ENCODE results near the gene SMAD4. TPM values are rescaled to one million over a fixed set of nuclear protein-coding genes. Genes with fewer than 3 reads are reported as not detected.
"Not testable (repeated sequence)": the region's sequence is repeated elsewhere in the genome, so short reads cannot be mapped to it uniquely, and the experiment has no call there.

SMAD4 gene
- total and polyA plus RNA-seq, 2 donors: 25.3 to 85.0 TPM

GRCh38 chr18:51108330-51108729 is 78.3 kb downstream of the SMAD4 start:
- 97% methylated on average over 5 of the region's 5 CpGs for WGBS
- no peak for DNase-seq (ENCODE audit: low read depth in 6 of 9, low spot score in 9 of 9)
- Histone ChIP-seq H3K27ac (ENCODE audit: low read depth in 1 of 2, low read length in 1 of 2) (no peak overlapping the region), H3K36me3 (ENCODE audit: control insufficient read depth in 2 of 2, insufficient read depth in 2 of 2, low read length in 1 of 2) (no peaks in the 10 kb centered on the region), H3K9me3 (ENCODE audit: control insufficient read depth in 2 of 2, insufficient read depth in 1 of 2, low read length in 1 of 2) (no peaks in the 10 kb centered on the region), H3K4me3 (ENCODE audit: low read length in 2 of 2) (no peak overlapping the region), H3K27me3 (ENCODE audit: control insufficient read depth in 2 of 2, insufficient read depth in 1 of 2, low read length in 1 of 2) (no peaks in the 10 kb centered on the region), H3K4me1 (ENCODE audit: control insufficient read depth in 2 of 2, insufficient read depth in 2 of 2, low read length in 2 of 2) (no peaks in the 10 kb centered on the region)

- Histone ChIP-seq H3K27me3 (ENCODE audit: control insufficient read depth in 2 of 2, insufficient read depth in 1 of 2, low read length in 1 of 2) (no peaks in the 10 kb centered on the region), H3K9me3 (ENCODE audit: control insufficient read depth in 2 of 2, insufficient read depth in 1 of 2, low read length in 1 of 2) (no peaks in the 10 kb centered on the region), H3K27ac (ENCODE audit: low read depth in 1 of 2, low read length in 1 of 2) (no peak overlapping the region), H3K4me3 (ENCODE audit: low read length in 2 of 2) (no peak overlapping the region), H3K4me1 (ENCODE audit: control insufficient read depth in 2 of 2, insufficient read depth in 2 of 2, low read length in 2 of 2) (no peaks in the 10 kb centered on the region), H3K36me3 (ENCODE audit: control insufficient read depth in 2 of 2, insufficient read depth in 2 of 2, low read length in 1 of 2) (no peaks in the 10 kb centered on the region)
- 41% methylated on average over 42 of the region's 42 CpGs for WGBS
- DNase-seq (ENCODE audit: low read depth in 6 of 9, low spot score in 9 of 9): peak in 6 of 9 donors; percentile 13 to 64 (median 35)
Observed at GRCh38 chr18:51110073-51110797, 80.2 kb downstream of the SMAD4 start.

- H3K27me3 ChIP-seq (ENCODE audit: control insufficient read depth in 2 of 2, insufficient read depth in 1 of 2, low read length in 1 of 2); DNase-seq (ENCODE audit: low read depth in 6 of 9, low spot score in 9 of 9); H3K9me3 ChIP-seq (ENCODE audit: control insufficient read depth in 2 of 2, insufficient read depth in 1 of 2, low read length in 1 of 2); H3K4me3 ChIP-seq (ENCODE audit: low read length in 2 of 2); H3K27ac ChIP-seq (ENCODE audit: low read depth in 1 of 2, low read length in 1 of 2); H3K36me3 ChIP-seq (ENCODE audit: control insufficient read depth in 2 of 2, insufficient read depth in 2 of 2, low read length in 1 of 2); H3K4me1 ChIP-seq (ENCODE audit: control insufficient read depth in 2 of 2, insufficient read depth in 2 of 2, low read length in 2 of 2): not testable (repeated sequence)
- 97% methylated on average over 24 of the region's 24 CpGs for WGBS
Observed at GRCh38 chr18:51111633-51112355, 81.8 kb downstream of the SMAD4 start.

GRCh38 chr18:51116996-51117395 is 87.0 kb downstream of the SMAD4 start:
- 98% methylated on average over 25 of the region's 25 CpGs for WGBS
- H3K27me3 ChIP-seq (ENCODE audit: control insufficient read depth in 2 of 2, insufficient read depth in 1 of 2, low read length in 1 of 2); H3K4me1 ChIP-seq (ENCODE audit: control insufficient read depth in 2 of 2, insufficient read depth in 2 of 2, low read length in 2 of 2); H3K4me3 ChIP-seq (ENCODE audit: low read length in 2 of 2); DNase-seq (ENCODE audit: low read depth in 6 of 9, low spot score in 9 of 9); H3K27ac ChIP-seq (ENCODE audit: low read depth in 1 of 2, low read length in 1 of 2); H3K36me3 ChIP-seq (ENCODE audit: control insufficient read depth in 2 of 2, insufficient read depth in 2 of 2, low read length in 1 of 2): not testable (repeated sequence)
- H3K9me3 ChIP-seq (ENCODE audit: control insufficient read depth in 2 of 2, insufficient read depth in 1 of 2, low read length in 1 of 2): peaks cover 1 to 24% of the 10 kb centered on the region in 2 donors

- not testable (repeated sequence) for H3K27me3 ChIP-seq (ENCODE audit: control insufficient read depth in 2 of 2, insufficient read depth in 1 of 2, low read length in 1 of 2); DNase-seq (ENCODE audit: low read depth in 6 of 9, low spot score in 9 of 9); H3K4me3 ChIP-seq (ENCODE audit: low read length in 2 of 2); H3K27ac ChIP-seq (ENCODE audit: low read depth in 1 of 2, low read length in 1 of 2); H3K4me1 ChIP-seq (ENCODE audit: control insufficient read depth in 2 of 2, insufficient read depth in 2 of 2, low read length in 2 of 2); H3K36me3 ChIP-seq (ENCODE audit: control insufficient read depth in 2 of 2, insufficient read depth in 2 of 2, low read length in 1 of 2)
- WGBS: 98% methylated on average over 11 of the region's 11 CpGs
- H3K9me3 ChIP-seq (ENCODE audit: control insufficient read depth in 2 of 2, insufficient read depth in 1 of 2, low read length in 1 of 2): peaks cover 2 to 35% of the 10 kb centered on the region in 2 donors
Observed at GRCh38 chr18:51119561-51119960, 89.5 kb downstream of the SMAD4 start.

GRCh38 chr18:51119976-51120375 is 90.0 kb downstream of the SMAD4 start:
- not testable (repeated sequence) for DNase-seq (ENCODE audit: low read depth in 6 of 9, low spot score in 9 of 9); H3K27ac ChIP-seq (ENCODE audit: low read depth in 1 of 2, low read length in 1 of 2); H3K36me3 ChIP-seq (ENCODE audit: control insufficient read depth in 2 of 2, insufficient read depth in 2 of 2, low read length in 1 of 2); H3K4me1 ChIP-seq (ENCODE audit: control insufficient read depth in 2 of 2, insufficient read depth in 2 of 2, low read length in 2 of 2); H3K27me3 ChIP-seq (ENCODE audit: control insufficient read depth in 2 of 2, insufficient read depth in 1 of 2, low read length in 1 of 2); H3K4me3 ChIP-seq (ENCODE audit: low read length in 2 of 2)
- peaks cover 2 to 35% of the 10 kb centered on the region in 2 donors for H3K9me3 ChIP-seq (ENCODE audit: control insufficient read depth in 2 of 2, insufficient read depth in 1 of 2, low read length in 1 of 2)
- 98% methylated on average over 16 of the region's 16 CpGs for WGBS

GRCh38 chr18:51120809-51121596 is 91.0 kb downstream of the SMAD4 start:
- DNase-seq (ENCODE audit: low read depth in 6 of 9, low spot score in 9 of 9): no peak
- Histone ChIP-seq H3K36me3 (ENCODE audit: control insufficient read depth in 2 of 2, insufficient read depth in 2 of 2, low read length in 1 of 2) (no peaks in the 10 kb centered on the region), H3K9me3 (ENCODE audit: control insufficient read depth in 2 of 2, insufficient read depth in 1 of 2, low read length in 1 of 2) (peaks cover 2 to 35% of the 10 kb centered on the region in 2 donors), H3K27ac (ENCODE audit: low read depth in 1 of 2, low read length in 1 of 2) (no peak overlapping the region), H3K4me3 (ENCODE audit: low read length in 2 of 2) (no peak overlapping the region), H3K4me1 (ENCODE audit: control insufficient read depth in 2 of 2, insufficient read depth in 2 of 2, low read length in 2 of 2) (no peaks in the 10 kb centered on the region), H3K27me3 (ENCODE audit: control insufficient read depth in 2 of 2, insufficient read depth in 1 of 2, low read length in 1 of 2) (no peaks in the 10 kb centered on the region)
- 97% methylated on average over 33 of the region's 33 CpGs for WGBS

GRCh38 chr18:51121597-51121857 is 91.5 kb downstream of the SMAD4 start:
- DNase-seq (ENCODE audit: low read depth in 6 of 9, low spot score in 9 of 9): no peak
- Histone ChIP-seq H3K9me3 (ENCODE audit: control insufficient read depth in 2 of 2, insufficient read depth in 1 of 2, low read length in 1 of 2) (peaks cover 2 to 35% of the 10 kb centered on the region in 2 donors), H3K27me3 (ENCODE audit: control insufficient read depth in 2 of 2, insufficient read depth in 1 of 2, low read length in 1 of 2) (no peaks in the 10 kb centered on the region), H3K27ac (ENCODE audit: low read depth in 1 of 2, low read length in 1 of 2) (no peak overlapping the region), H3K4me3 (ENCODE audit: low read length in 2 of 2) (no peak overlapping the region), H3K4me1 (ENCODE audit: control insufficient read depth in 2 of 2, insufficient read depth in 2 of 2, low read length in 2 of 2) (no peaks in the 10 kb centered on the region), H3K36me3 (ENCODE audit: control insufficient read depth in 2 of 2, insufficient read depth in 2 of 2, low read length in 1 of 2) (no peaks in the 10 kb centered on the region)
- WGBS: 95% methylated on average over 4 of the region's 4 CpGs
